HG03432 (cell line): ENCODE data around the gene DLX4.

Experiments used
- ATAC-seq: cut with Tn5 transposase; IDR thresholded peaks from one replicate; pipeline ENCODE4 v1.9.1; 2021; ENCODE audit warnings: mild to moderate bottlenecking, moderate library complexity; ENCODE audit not compliant: unreplicated experiment

DLX4 gene

DNA sequence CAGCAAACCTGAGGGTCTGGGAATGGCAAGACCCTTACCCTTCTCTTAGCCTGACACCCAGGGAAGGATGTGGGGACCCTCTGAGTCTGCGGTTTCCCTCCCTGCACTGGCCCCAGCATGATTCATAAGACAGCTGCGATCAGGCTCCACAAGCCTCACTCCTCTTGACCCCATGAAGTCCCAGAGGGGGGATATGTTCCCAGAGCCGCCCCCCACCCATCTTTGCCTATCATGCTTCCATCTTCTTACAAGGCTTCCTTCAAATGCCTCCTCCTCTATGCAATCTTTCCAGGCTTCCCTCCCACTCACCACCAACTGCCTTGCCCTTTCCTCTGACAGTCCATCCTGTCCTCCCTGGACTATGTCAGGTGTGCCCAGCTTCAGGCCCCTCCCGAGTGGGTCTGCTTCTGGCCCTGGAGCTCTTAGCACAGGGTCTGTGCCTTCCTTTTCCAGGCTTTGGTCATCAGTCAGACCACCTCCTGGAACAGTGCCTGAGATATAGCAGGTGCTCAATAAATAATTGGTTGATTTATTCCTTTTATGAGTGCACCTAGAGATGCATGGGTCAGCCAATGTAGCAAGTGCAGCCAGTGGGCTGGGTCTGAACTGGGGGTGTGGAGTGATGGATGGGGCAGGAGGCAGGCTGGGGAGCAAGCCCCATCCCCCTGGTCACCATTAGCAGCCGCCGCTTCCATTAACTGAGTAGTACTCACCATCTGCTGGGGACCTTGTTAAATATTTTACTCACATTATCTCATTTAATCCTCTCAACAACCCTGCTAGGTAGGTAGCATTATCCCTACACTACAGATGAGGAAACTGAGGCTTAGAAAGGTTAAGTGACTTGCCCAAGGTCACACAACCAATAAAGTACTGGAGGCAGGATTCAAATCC is 17.7 kb downstream of the DLX4 start:
- ATAC-seq: no peak

DNA sequence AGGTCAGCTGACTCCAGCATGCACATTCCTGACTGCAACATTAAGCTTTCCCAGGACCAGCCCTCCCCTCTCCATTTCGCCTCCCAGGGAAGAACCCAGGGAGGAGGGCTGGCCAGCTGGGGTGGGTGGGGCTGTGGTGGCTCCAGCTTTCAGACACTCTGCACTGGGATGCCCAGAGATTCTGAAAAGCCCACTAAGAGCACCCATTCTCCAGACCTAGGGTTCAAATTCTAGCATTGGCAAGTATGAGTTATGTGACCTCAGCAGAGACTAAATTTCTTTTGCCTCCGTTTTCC is 18.2 kb downstream of the DLX4 start:
- no peak for ATAC-seq

GRCh38 chr17:49987681-49988441 is 18.9 kb downstream of the DLX4 start:
- no peak for ATAC-seq

GRCh38 chr17:49989518-49989880 is 20.5 kb downstream of the DLX4 start:
- no peak for ATAC-seq

GRCh38 chr17:49990331-49990730 is 21.3 kb downstream of the DLX4 start:
- no peak for ATAC-seq

DNA sequence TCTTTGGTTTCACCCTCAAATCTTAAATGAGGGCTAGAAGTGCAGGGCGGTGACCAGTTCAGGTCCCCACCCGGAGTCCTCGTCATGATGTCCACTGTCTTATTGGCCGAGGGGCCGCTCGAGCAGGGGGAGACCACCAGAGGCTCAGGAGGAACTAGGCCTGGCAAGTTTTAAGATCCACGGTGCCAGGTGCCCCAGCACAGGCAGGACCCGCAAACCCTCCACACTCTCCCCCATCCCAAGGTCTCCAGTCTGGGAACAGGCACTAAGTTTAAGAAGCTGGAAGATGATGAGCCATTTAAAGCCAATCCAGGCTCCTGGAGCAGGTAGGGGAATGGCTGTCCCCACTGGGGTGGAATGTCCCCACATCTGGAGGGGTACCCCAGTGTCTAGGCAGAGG is 21.9 kb downstream of the DLX4 start:
- ATAC-seq: no peak

GRCh38 chr17:49991409-49991808 is 22.4 kb downstream of the DLX4 start:
- no peak for ATAC-seq

DNA sequence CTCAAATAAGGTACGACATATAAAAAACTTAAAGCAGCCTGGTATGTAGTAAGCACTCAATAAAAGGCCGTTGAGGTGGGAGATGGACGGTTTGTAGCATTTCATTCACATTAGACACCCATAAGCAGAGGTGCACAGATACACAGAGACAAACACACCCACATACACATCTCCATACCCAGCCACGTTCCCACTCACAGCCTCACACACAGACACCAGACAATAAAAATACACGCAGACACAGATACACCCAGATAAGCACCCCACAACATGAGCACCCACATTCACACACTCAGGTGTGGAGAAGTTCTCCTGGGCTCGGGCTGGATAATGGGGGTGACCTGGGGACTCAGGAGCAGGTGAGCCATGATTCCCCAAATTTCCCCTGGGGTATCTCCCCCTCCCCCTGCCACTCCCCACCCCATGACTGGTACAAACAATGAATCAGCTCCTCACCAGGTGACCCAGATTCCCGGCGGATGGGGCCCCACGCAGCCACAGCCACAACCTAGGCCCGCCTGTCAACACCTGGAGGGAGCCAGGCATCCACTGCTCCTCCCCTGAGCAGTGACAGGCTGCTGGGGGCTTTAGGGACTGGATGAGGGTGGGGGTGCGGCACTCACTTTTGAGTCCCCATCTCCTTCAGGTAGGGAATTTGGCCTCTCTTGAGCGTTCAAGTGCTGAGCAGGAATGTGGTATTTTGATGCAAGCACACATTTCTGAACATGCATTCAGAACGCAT is 23.4 kb downstream of the DLX4 start:
- no peak for ATAC-seq

- ATAC-seq: no peak
Measured at GRCh38 chr17:49992933-49993422, 24.0 kb downstream of the DLX4 start.

- ATAC-seq: no peak
Measured at GRCh38 chr17:49993423-49994060, 24.6 kb downstream of the DLX4 start.

GRCh38 chr17:49994085-49995054 is 25.4 kb downstream of the DLX4 start:
- no peak for ATAC-seq

DNA sequence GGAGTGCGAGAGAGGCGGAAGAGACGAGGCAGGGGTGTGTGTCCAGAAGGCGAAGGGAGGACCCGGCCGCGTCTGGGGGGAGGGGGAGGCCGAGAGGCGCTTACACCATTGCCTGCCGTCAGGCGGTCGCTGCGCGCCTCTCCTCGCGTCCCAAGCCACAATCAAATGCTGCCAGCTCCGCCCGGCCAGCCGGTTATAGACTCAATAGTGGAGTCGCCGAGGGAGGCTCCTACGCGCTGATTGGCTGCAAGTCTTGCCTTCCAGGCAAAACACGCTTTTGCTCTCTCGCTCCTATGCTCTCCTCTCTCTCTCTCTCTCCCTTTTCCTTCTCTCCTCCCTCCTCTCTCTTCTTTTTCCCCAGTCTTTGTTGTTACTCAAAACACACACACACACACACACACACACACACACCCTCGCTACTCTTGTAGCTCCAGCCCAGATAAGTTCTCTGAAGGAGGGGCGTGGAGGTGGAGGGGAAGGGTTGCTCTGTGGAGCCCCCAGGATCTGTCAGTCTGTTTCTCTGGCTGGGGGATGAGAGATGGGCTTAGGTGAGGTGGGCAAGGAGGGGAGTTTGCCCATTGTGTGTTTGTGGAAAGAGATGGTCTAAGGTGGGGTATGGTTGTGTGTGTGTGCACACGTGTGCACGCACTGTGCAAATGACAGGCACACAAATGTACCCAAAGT is 26.2 kb downstream of the DLX4 start, which contains the start of gene DLX3:
Gene DLX3 (minus strand): TSS at position 170 of the 684 bp plus-strand sequence. CDS start 226 bp downstream, outside the sequence.
- no peak for ATAC-seq

DNA sequence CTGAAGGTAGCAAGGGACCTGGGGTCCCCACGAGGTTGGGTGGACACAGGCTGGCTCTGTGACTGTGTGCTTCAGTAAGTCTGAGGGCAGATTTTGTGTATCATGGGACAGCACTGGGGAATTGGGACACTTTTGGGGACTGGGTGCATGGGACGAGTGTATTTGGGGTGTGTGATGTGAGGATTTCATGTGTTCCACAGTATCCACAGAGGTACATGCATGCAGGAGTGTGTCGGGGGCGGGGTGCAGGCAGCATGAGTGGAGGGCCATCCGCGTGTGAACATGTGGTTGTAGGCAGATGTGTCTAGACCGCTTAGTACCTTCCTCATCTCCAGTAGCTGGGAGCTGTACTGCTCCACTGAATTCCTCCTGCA is 27.1 kb downstream of the DLX4 start:
- no peak for ATAC-seq

DNA sequence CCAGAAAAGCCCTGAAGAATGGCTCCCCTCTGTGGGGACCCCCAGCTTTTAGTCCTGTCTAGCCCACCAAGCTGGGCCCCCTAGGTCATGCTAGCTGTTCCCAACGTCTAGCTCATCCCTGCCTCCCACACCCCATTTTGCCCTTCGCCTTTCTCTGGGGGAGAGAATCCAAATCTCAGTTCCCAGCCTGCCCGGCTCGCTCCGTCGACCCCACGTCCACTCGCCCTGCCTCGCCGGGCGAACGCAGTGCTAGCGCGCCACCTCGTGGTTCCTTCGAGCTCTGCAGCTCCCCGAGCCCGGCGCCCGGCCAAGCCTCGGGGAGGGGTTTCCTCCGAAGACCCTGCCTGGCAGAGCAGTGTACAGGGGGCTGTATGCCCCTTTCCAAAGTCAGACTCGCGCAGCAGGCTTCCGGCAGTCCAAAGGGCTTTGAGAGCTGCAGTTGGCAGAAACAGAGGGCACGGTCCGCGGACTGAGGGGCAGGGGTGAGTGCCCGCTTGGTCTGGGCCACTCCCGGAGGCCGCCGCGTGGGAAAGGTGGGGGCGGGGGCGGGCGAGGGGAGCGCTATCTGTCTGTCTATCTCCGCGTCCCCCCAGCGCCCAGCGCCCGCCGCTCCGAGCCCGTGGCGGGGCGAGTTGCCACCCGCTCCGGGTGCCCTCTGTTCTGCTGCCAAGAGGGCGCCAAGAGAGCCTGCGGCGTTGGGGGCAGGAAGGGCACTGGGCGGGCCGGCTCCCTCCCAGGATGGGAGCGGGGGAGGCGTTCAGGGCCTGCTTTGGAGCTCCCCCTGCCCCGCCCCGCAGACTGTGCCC is 27.7 kb downstream of the DLX4 start:
- no peak for ATAC-seq

- ATAC-seq: no peak
Measured at GRCh38 chr17:49997301-49997650, 28.3 kb downstream of the DLX4 start.

DNA sequence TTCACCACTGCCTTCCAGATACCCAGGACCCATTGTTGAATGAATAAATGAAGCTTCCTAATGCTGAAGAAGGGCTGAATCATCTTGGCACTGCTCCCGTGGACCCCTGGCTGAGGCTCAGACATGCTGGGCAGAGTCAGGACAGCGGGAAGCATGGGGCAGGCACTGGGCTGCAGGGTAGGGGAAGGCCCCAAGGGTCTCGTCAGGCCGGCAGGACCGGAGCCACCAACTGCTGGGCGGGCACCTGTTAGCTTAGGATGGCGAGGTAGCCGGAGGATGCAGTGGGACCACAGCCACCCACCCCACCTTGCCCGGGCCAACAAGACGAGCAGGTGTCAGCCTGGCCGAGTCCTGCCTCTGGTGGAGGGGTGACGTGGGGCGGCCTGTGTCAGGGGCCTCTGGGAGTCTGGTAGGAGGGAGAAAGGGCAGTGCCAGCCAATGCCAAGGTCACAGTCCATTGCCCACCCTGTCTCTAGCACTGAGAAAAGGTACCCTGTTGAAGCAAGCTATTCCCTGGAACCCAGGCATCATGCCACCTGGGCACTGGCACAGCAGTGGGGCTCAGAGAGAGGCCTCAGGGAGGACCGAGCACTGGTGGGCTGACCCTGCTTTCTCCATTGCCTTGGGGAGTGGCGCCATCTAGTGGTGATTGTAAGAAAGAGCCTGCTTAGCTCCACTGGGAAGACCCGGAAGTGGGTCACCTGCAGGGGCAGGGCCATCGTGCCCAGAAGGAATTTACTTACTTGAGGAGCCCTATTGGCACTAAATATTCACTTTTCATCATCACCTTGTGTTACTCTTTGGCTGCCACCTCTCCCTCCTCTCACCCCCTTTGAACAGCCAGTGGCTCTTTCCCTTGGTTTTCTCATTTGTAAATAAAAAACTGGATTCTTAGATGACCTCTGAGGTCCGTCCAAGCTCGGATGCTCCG is 29.0 kb downstream of the DLX4 start:
- peak; percentile 63 for ATAC-seq

DNA sequence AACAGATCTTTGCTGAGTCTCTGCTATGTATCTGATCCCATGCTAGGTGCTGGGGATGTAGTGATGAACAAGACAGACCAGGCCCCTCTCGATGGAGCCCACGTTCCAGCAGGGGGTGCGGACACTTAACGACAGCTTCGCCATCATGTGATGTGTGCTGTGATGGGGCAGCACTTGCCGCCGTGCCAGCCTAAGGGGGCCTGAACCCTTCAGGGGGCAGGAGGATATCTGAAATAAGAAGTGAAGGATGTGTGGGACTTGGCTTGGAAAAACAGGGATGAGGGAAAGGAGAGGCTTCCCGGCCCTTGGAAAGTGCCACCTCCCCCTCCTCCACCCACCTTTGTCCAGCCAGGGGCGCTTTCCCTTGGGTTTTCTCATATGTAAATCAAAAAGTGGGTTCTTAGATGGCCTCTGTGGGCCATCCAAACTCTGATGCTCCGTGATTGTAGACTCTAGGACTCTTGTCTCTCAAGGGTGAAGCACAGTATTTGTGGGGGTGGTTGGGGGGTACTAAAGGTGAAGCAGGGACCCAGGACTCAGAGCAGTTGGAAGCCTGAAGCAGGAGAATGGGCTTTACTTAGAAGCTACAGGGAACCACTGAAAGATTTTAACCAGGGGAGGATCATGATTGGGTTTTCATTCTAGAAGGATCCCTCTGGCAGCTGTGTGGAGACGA is 30.0 kb downstream of the DLX4 start:
- ATAC-seq: no peak
